Stimulated activated CD4-positive, alpha-beta T cell treated with anti-CD3 and anti-CD28 coated beads, Interleukin-1b, Interleukin-23, amount 100 ng/mL, for 1 hour (primary cell): Measurements from ENCODE around the gene DYSF.

Experiments used
- DNase-seq, 2 donors: peaks; one replicate each; pipeline ENCODE4 v3.0.0-alpha.2; 2020; ENCODE audit warnings: low read depth in 2 of 2

The DYSF gene

DNA sequence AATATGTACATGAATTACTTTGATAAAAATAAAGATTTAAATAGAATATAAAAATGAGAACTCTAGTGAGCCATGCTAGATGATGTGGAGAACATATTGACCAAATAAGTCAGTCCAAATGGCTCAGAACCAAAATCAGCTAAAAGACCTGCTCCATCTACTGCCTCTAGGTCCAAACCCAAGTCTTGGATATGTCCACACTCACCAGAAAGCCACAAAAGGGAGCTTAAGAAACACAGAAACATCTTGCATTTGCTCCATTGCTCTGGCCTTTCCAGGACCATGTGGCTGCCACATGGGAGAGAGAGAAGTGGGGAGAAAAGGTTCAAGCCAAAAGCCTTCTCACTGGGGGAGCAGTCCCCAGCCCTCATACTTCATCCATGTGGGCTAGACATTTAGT, 272.5 kb downstream of the DYSF start:
- DNase-seq = no peak

GRCh38 chr2:71727562-71727961, 274.2 kb downstream of the DYSF start:
- no peak for DNase-seq

DNA sequence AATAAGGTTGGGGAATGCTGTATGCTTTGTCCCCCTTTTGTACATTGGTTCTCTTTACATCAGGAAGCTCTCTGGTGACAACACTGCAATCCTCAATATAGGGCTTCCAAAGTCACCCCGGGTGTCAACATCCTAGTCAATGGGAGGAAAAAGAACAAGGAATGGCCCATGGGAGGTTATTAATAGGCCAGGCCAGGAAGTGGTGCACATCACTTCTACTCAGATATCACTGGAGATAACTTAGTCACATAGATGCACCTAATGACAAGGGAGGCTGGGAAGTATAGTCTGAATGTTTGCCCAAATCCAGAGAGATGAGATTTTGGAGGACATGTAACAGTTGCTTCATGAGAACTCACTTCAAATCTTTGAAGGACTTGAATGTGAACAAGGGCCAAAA, 274.7 kb downstream of the DYSF start:
- no peak for DNase-seq

GRCh38 chr2:71730785-71731383, 277.5 kb downstream of the DYSF start:
- DNase-seq = no peak

GRCh38 chr2:71734620-71735019, 281.3 kb downstream of the DYSF start:
- no peak for DNase-seq

DNA sequence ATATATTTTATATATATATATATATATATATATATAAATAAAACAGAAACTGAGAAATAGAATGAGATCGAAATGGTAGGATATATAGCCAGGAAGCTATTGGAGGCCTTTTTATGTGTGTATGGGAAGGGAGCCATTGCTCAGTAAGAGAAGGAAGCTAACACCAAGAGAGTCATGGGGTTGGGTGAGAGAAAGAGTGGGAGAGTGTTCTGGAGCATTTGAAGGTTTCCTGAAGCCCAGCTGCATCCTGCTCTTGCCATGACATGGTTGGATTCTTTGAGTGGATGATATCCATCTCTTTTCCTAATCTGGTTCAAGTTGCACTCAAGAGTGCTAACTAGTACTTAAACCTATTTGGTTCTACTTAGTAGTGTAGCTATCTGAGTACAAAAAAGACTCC, 282.3 kb downstream of the DYSF start:
- DNase-seq = no peak
